Calu3 (cell line): ENCODE data around the gene HOXB1. TPM values are rescaled to one million over a fixed set of nuclear protein-coding genes. Genes with fewer than 3 reads are reported as not detected.

Source experiments
- BruUV-seq: library from RNA; stranded (reverse); fragments of 400-500 nt; replicated peaks from 2 replicates; lab custom pipeline; 2021; lab: Mats Ljungman, UMichigan
- CTCF ChIA-PET: fragments of 300-600 bp; sonication (Branson Sonifier 250); formaldehyde crosslinking; loops from one replicate; lab custom pipeline; 2022; ENCODE audit warnings: antibody characterized with exemption; lab: Charles Lee
- DNase-seq: peaks from one replicate; pipeline ENCODE4 v3.0.0; 2022
- H3K27ac Mint-ChIP-seq: one replicate; pipeline ENCODE4 v1.8.0; 2022; ENCODE audit warnings: mixed read lengths; ENCODE audit not compliant: unreplicated experiment
- H3K27me3 Mint-ChIP-seq: one replicate; pipeline ENCODE4 v1.8.0; 2022; ENCODE audit warnings: mixed read lengths; ENCODE audit not compliant: unreplicated experiment
- H3K36me3 Mint-ChIP-seq: one replicate; pipeline ENCODE4 v1.8.0; 2022; ENCODE audit warnings: mild to moderate bottlenecking, moderate library complexity, mixed read lengths; ENCODE audit not compliant: insufficient read depth, unreplicated experiment
- H3K4me1 Mint-ChIP-seq: one replicate; pipeline ENCODE4 v1.8.0; 2022; ENCODE audit warnings: mild to moderate bottlenecking, low read depth, mixed read lengths; ENCODE audit not compliant: unreplicated experiment
- H3K4me3 Mint-ChIP-seq: one replicate; pipeline ENCODE4 v1.8.0; 2022; ENCODE audit warnings: mild to moderate bottlenecking, low read depth, moderate library complexity, mixed read lengths; ENCODE audit not compliant: unreplicated experiment
- H3K9me3 Mint-ChIP-seq: one replicate; pipeline ENCODE4 v1.8.0; 2022; ENCODE audit warnings: low read depth, mixed read lengths; ENCODE audit not compliant: unreplicated experiment
- CTCF ChIP-seq: fragments of 200-600 bp; IDR thresholded peaks from one replicate; pipeline ENCODE4 v1.8.0; 2022; ENCODE audit warnings: antibody characterized with exemption; ENCODE audit not compliant: unreplicated experiment
- intact Hi-C: fragments of 100-400 bp; cut with micrococcal nuclease; formaldehyde crosslinking; loops from one replicate; pipeline ENCODE4 v1.10.0; 2022; ENCODE audit not compliant: unreplicated experiment
- total RNA-seq: library from RNA; stranded (reverse); gene quantifications from 2 replicates; pipeline ENCODE4 v1.2.3, GENCODE V29; 2022

Gene HOXB1
- total RNA-seq, 1 experiment from 2014 or later: not detected

GRCh38 chr17:48489781-48490180 lies 41.0 kb downstream of the HOXB1 start:
- H3K36me3 Mint-ChIP-seq: no peaks in the 10 kb centered on the region
- no TSS peak for BruUV-seq
- no peak overlapping the region for H3K27ac Mint-ChIP-seq
- H3K4me1 Mint-ChIP-seq: peaks cover 58% of the 10 kb centered on the region
- no peaks in the 10 kb centered on the region for H3K27me3 Mint-ChIP-seq
- CTCF ChIA-PET: interaction anchor here (1.1 to 1.6 kb wide), 2 partner anchors 8 to 112 kb away, joined by 4 to 5 read pairs; no protein-coding TSS in a partner anchor
- no peak overlapping the region for H3K4me3 Mint-ChIP-seq
- intact Hi-C loops: loop anchor here (5.0 kb wide), 1 partner anchor 53 kb away; no protein-coding TSS in a partner anchor
- H3K9me3 Mint-ChIP-seq: no peaks in the 10 kb centered on the region
- DNase-seq: no peak
- TF ChIP-seq CTCF: no peak

GRCh38 chr17:48488548-48489106 lies 42.2 kb downstream of the HOXB1 start:
- TF ChIP-seq CTCF: no peak
- intact Hi-C loops: no loop called here
- H3K27me3 Mint-ChIP-seq: no peaks in the 10 kb centered on the region
- H3K4me1 Mint-ChIP-seq: peaks cover 61% of the 10 kb centered on the region
- peaks cover under 1% of the 10 kb centered on the region for H3K36me3 Mint-ChIP-seq
- peak; percentile 42 for DNase-seq
- no TSS peak for BruUV-seq
- CTCF ChIA-PET: interaction anchor here (0.6 to 1.6 kb wide), 4 partner anchors 9 to 153 kb away, joined by 3 to 5 read pairs (median 4); no protein-coding TSS in a partner anchor
- no peaks in the 10 kb centered on the region for H3K9me3 Mint-ChIP-seq
- no peak overlapping the region for H3K4me3 Mint-ChIP-seq
- peak overlapping the region; percentile 1 for H3K27ac Mint-ChIP-seq

- intact Hi-C loops: no loop called here
- Mint-ChIP-seq H3K27me3 (no peaks in the 10 kb centered on the region), H3K27ac (no peak overlapping the region), H3K9me3 (no peaks in the 10 kb centered on the region), H3K36me3 (peaks cover 7% of the 10 kb centered on the region), H3K4me3 (no peak overlapping the region), H3K4me1 (peaks cover 72% of the 10 kb centered on the region)
- no TSS peak for BruUV-seq
- CTCF ChIA-PET: interaction anchor here (0.9 to 1.4 kb wide), 4 partner anchors 19 to 151 kb away, joined by 3 to 5 read pairs (median 4); no protein-coding TSS in a partner anchor
- DNase-seq: no peak
- TF ChIP-seq CTCF: no peak
These were observed 43.6 kb downstream of the HOXB1 start for GRCh38 chr17:48487221-48487620.

- peaks cover 72% of the 10 kb centered on the region for H3K4me1 Mint-ChIP-seq
- H3K27ac Mint-ChIP-seq: no peak overlapping the region
- intact Hi-C loops: no loop called here
These were observed 44.3 kb downstream of the HOXB1 start for GRCh38 chr17:48486557-48486956.

More at GRCh38 chr17:48486557-48486956, 44.3 kb downstream of the HOXB1 start:
- DNase-seq: peak; percentile 81
- Mint-ChIP-seq H3K4me3 (no peak overlapping the region), H3K36me3 (peaks cover 7% of the 10 kb centered on the region), H3K27me3 (no peaks in the 10 kb centered on the region), H3K9me3 (no peaks in the 10 kb centered on the region)
- CTCF ChIA-PET: interaction anchor here (0.7 to 1.4 kb wide), 7 partner anchors 20 to 227 kb away, joined by 3 to 5 read pairs (median 3); no protein-coding TSS in a partner anchor
- TF ChIP-seq CTCF: no peak
- BruUV-seq: no TSS peak
